GM18505 (cell line): ENCODE data around the gene COPS6.

Experiments used
- ATAC-seq: cut with Tn5 transposase; IDR thresholded peaks from one replicate; pipeline ENCODE4 v1.9.1; 2021; ENCODE audit not compliant: unreplicated experiment
- POLR2A ChIP-seq: IDR thresholded peaks from 4 replicates; pipeline ENCODE4 v1.6.1; 2011; ENCODE audit warnings: borderline replicate concordance; ENCODE audit not compliant: insufficient read depth, insufficient read length; ENCODE audit errors: extremely low read depth

Gene COPS6

DNA sequence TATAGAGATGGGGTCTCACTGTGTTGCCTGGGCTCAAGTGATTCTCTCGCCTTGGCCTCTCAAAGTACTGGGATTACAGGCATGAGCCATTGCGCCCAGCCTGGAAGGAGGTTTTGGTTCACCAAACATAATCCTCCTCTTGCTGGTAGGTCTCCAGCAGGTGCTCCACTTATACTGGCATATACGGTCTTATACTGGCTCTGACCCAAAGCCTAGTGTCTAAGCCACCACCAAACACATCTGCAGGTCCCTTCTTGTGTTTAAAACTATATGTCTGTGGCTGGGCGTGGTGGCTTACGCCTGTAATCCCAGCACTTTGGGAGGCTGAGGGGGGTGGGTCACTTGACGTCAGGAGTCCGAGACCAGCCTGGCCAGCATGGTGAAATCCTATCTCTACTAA lies 43.4 kb downstream of the COPS6 start:
- ATAC-seq: no peak
- TF ChIP-seq POLR2A: no peak

DNA sequence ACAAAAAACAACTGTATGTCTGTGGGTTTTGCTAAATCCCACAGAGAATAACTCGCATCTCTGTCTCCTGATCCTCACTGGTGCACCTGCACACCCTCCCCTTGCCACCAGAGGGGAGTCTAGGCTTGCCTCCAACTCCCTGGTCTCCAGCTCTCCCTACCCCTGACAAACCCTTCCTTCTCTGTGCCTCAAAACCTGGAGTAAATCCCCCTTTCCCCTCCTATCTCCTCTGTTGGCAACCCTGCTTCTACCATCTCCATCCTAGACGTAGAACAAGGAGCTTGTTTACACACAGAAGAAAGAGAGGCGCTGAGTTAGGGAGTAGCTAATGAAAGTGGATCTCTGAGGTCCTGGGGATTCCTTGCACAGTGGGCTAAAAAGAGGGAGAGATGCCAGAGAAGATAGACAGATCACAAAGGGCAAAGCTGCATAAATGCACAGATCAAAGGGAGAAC lies 44.0 kb downstream of the COPS6 start:
- no peak for TF ChIP-seq POLR2A
- no peak for ATAC-seq

DNA sequence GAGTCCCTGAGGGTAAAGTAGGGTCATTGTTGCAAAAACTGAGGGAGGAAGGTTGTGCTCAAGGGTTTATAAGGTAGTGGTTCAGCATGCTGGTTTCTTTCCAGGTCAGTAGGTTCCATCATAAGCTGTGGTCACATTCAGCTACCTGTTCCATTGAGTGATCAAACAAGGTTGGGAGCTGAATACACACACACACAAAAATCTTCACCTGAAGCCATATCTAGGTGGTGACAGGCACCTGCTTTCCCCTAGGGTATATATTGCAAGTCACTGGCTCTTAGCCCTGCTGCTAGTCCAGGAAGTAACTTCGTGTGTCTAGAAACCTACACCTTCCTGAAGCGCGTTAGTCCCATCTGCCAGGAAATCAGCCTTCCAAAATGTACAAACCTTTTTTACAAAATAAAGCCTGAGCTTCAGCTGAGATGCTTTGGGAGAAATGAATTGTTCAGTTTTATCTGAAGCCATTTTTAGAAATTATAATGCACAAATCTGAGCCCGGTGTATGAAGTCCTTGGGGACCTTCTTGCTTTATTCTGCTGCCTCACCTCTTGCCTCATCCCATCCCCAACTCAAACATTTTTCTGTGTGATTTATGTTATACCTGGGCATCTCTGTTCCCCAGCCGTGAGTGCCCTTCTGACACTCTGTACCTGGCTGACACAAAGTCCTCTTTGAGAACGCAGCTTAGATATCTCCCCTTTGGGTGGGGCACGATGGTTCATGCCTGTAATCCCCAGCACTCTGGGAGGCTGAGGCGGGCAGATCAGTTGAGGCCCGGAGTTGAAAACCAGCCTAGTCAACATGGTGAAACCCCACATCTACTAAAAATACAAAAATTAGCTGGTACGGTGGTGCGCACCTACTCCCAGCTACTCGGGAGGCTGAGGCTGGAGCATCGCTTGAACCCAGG lies 49.3 kb downstream of the COPS6 start:
- TF ChIP-seq POLR2A: no peak
- no peak for ATAC-seq

- no peak for TF ChIP-seq POLR2A
- no peak for ATAC-seq
Measured at GRCh38 chr7:100141555-100141949, 52.8 kb downstream of the COPS6 start.
